GM19099 (cell line): Measurements from ENCODE around the gene FHOD1.

Source experiments
- POLR2A ChIP-seq: IDR thresholded peaks from 3 replicates; pipeline ENCODE4 v1.6.1; 2011; ENCODE audit warnings: low read depth; ENCODE audit not compliant: insufficient read length; ENCODE audit errors: extremely low read depth

Gene FHOD1

DNA sequence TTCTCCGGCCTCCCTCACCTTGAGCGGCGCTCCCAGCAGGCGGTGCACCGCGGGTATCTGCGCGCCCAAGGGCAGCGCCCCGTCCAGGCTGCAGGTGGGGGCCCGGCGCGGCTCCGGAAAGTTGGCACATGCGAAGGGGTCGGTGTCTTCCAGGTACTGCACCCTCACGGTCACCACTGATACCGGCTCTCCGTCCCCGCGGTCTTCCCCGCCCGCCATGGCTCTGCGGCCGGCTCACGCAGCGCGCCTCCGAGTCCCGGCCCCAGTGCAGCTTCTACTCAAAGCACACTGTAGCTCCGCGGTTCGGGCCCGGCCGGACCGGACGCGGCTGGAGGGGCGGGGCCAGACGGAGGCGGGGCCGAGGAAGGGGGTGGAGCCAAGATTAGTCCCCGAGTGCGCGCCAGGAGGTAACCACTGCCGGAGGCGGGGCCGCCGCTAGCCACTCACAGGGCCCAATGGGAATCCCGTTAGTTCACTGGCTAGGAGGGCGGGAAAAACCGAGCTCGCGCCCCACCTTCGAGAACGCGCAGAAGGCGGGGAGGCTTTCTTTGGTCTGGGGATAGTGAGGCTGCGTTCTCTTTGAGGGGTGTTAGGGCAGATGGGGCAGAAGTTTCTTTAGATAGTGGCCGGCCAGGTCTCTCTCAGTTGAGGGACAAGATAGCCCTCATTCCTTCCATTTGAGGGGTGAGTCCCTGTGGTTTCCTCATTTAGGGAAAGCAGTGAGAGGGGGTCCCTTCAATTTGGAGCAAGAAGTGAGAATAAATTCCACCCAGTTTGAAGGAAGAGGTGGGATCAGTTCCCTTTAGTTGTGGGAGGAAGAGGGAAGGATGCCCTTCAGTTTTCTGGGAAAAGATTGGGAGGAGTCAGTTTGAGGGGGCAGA, at the start of gene FHOD1:
FHOD1 (minus strand) TSS at position 290 of the 881 bp plus-strand sequence; CDS start at position 219, 71 bp downstream.
- TF ChIP-seq POLR2A: peak; percentile 78

DNA sequence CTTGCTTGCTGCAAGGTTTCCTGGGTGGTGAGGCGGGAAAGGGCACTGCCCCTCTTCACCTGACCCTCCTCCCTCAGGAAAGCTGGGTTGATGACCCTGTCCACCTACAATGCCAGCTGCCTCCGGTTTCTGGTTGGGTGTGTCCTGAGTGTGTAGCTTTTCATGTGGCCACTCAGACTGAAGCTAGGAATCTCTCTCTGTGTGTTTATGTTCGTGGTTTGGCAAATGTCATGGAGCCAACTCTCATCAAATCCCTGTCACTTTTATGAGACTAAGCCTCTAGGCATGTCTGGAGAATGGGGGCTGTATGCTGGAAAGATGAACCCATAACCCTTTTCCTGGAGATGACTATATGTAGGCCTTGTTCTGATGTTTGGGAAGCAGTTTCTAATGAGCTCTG, 49.1 kb upstream of the FHOD1 start:
- no peak for TF ChIP-seq POLR2A

DNA sequence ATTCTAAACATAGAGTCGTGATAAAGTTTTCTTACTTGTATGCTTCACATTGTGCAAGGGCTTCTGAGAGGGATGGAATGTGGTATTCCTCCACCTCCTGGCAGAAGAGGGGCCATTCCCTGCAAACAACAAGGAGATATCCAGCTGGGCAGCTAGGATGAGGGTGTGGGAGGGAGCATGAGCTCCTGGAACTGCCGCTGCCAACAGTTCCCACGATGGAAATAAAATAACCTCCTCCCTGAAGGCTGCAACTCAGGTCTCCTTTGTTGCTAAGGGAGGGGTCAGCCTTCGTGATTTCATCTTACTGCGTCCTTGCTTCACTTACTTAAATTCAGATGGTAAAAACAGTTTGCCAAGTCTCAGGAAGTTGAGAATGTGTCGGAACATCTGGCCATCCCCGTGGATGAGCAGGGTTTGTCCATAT, 47.7 kb upstream of the FHOD1 start:
- TF ChIP-seq POLR2A: no peak

DNA sequence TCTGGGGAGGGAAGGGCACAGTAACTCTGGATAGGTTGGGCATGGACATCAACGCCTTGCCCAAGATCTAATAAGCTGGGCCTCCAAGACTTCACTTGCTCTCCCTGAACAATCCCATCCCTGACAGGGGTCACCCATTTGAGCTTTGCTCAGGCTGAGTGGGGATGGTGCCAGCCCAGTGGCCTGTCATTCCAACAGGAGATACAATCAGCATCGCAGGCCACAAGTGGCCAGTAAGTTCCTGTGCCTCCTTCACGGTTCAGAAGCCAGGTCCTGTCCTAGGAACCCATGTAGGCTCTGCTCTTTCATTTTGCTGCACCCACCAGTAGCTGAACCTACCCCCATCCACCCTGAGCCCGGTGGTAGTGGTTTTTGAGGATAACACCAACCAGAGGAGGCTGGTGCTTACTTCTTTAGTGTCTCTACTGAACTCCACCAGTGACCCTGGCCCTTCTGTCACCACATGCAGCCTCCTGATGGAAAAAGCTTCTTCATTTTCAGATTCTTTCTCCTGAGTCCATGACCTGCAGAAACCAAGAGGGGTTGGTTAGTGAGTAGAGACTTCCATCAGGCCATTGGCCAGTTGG, 47.0 kb upstream of the FHOD1 start:
- no peak for TF ChIP-seq POLR2A

DNA sequence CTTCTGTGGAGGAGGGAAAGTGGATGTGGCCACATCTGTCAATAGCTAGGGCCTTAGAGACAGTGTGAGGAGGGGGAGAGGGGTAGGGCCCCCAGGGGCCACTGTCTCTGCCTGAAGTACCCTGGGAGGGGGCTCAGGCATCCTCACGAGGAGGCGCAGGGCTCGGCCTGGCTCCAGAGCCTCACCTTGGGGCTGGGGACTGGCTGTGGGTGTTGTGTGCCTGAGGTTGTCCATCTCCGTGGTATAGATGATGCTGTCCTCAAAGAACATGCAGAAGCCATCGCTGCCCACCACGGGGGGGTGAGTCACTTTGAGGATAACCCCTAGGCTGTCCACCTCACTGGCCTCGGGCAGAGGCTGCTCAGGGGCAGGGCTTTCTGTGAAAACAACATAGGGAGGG, 44.2 kb upstream of the FHOD1 start:
- TF ChIP-seq POLR2A: no peak

DNA sequence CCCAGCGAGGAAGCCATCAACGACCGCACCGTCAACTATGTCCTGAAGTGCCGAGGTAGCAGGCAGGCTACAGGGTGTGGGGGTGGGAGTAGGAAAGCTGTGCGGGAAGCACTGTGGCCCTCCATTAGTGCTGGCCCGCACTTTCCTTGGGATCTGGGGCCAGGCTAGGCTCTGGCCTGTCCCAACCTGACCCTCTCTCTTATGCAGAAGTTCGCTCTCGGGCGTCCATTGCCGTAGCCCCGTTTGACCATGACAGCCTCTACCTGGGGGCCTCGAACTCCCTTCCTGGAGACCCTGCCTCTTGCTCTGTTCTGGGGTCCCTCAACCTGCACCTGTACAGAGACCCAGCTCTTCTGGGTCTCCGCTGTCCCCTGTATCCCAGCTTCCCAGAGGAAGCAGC, 40.7 kb upstream of the FHOD1 start:
- no peak for TF ChIP-seq POLR2A

- no peak for TF ChIP-seq POLR2A
Measured at GRCh38 chr16:67286441-67287235, 39.4 kb upstream of the FHOD1 start.

DNA sequence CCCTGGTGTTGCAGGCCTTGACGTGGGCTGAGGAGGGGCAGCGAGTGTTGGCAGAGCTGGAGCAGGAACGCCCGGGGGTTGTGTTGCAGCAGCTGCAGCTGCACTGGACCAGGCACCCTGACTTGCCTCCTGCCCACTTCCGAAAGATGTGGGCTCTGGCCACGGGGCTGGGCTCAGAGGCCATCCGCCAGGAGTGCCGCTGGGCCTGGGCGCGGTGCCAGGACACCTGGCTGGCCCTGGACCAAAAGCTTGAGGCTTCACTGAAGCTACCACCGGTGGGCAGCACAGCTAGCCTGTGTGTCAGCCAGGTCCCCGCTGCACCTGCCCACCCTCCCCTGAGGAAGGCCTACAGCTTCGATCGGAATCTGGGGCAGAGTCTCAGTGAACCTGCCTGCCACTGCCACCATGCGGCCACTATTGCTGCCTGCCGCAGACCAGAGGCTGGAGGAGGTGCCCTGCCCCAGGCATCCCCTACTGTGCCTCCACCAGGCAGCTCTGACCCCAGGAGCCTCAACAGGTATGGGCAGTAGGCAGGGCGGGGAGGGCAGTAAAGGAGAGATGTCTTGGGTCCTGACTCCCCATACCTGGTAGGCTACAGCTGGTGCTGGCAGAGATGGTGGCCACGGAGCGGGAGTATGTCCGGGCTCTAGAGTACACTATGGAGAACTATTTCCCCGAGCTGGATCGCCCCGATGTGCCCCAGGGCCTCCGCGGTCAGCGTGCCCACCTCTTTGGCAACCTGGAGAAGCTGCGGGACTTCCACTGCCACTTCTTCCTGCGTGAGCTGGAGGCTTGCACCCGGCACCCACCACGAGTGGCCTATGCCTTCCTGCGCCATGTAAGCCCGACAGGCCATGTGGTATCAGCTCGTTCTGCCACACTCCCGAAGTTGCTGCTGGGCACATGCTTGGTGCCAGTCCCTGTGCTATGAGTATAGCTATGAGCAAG, 37.7 kb upstream of the FHOD1 start:
- no peak for TF ChIP-seq POLR2A

- TF ChIP-seq POLR2A: no peak
Measured at GRCh38 chr16:67283826-67284555, 36.7 kb upstream of the FHOD1 start.

DNA sequence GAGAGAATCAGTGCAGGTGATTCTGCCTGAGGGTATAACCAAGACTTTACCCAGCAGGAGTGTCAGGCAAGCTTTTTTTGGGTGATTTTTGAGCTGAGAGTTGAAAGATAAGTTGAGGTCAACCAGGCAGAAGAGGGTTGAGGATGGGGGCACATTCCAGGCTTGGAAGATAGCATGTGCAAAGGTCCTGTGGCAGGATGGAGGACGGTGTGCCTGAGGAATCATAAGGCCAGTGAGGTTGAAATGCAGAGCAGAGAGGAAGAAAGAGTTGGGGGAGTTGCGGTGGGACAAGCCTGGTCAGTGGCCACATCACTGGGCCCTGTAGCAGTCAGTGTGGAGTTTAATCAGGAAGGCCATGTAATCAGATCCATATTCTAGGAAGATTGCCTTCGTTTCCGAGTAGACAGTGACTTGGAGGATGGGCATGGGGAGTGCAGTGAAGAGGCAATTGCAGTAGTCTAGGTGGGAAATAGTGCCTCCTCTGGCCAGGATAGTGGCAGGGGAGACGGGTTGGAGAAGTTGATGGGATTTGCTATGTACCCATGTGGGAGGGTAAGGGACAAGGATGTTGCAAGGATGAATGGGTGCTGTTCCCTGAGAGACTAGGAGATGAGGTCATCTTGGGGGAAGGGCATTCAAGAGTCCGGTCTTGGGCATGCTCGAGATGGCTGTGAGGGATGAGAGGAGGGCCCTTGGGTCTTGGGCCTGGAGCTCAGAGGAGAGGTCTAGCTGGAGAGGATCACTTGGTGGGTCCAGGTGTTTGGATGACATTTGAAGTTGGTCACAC, 36.0 kb upstream of the FHOD1 start:
- TF ChIP-seq POLR2A: no peak

DNA sequence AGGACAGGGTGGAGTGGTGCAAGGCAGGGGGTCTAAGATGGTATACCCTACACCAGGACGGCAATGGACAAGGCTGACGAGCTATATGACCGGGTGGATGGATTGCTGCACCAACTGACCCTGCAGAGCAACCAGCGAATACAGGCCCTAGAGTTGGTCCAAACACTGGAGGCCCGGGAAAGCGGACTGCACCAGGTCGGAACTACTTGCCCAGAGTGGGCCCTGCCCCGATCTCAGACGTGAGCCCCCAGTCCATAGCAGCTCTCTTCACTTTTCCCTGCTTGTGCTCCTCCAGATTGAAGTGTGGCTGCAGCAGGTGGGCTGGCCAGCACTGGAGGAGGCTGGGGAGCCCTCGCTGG, 35.1 kb upstream of the FHOD1 start:
- TF ChIP-seq POLR2A: no peak

- TF ChIP-seq POLR2A: no peak
Measured at GRCh38 chr16:67281536-67282446, 34.5 kb upstream of the FHOD1 start.
